ENCODE data around the gene PLCB2. TPM values are rescaled to one million over a fixed set of nuclear protein-coding genes. Genes with fewer than 3 reads are reported as not detected.
A peak's percentile ranks its signal among the peaks of the same experiment; 100 is the strongest.

Gene PLCB2
- total RNA-seq, 4 donors from 2014 or later: 0.88 to 4.2 (median 2.3) TPM

DNA sequence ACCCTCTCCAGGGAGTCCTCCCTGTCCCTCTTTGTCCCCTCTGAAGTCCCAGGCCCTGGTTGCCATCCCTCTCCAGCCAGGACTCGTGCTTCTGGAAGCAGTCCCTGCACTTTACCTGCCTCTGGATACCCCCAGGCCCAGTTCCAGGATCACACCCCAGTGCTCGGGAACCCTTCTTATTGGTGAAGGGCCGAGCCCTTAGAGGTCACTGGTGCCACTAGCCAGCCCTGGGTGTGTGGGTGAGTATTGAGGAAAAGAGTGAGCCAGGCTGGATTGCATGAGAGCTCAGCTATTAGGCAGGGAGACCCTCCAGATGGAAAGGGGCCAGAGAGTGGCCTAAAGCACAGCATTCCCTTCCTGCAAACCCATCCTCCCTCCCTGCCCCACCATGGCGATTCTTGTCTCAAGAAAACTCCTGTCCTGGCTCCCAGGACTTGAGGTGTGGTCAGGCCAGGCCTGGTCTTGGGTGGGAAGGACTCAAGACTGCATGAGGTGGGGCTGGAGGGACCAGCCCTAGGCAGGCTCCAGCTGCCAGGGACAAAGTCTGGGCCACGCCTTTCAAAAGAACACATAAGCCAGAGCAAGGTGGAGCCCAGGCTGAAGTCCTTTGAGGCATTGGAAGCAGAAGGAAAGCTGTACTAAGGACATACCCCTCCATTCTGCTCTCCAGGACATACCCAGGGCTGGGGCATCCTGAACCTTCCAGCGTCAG, 38.3 kb upstream of the PLCB2 start:
- WGBS, 2 donors: 74 to 79% methylated on average over 6 of the region's 6 CpGs
- intact Hi-C loops (cut with DNase I; ENCODE audit: low total_unique reads): no loop called here
- H3K4me3 ChIP-seq (ENCODE audit: low read depth, poor library complexity, severe bottlenecking): no peak overlapping the region
- TF ChIP-seq, protein P1, sequence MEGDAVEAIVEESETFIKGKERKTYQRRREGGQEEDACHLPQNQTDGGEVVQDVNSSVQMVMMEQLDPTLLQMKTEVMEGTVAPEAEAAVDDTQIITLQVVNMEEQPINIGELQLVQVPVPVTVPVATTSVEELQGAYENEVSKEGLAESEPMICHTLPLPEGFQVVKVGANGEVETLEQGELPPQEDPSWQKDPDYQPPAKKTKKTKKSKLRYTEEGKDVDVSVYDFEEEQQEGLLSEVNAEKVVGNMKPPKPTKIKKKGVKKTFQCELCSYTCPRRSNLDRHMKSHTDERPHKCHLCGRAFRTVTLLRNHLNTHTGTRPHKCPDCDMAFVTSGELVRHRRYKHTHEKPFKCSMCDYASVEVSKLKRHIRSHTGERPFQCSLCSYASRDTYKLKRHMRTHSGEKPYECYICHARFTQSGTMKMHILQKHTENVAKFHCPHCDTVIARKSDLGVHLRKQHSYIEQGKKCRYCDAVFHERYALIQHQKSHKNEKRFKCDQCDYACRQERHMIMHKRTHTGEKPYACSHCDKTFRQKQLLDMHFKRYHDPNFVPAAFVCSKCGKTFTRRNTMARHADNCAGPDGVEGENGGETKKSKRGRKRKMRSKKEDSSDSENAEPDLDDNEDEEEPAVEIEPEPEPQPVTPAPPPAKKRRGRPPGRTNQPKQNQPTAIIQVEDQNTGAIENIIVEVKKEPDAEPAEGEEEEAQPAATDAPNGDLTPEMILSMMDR (IDR thresholded peaks at IDR 0.05): no peak
- TF ChIP-seq POLR2A (IDR thresholded peaks at IDR 0.05): no peak
- DNase-seq (ENCODE audit: low spot score in 2 of 2): no peak

- intact Hi-C loops (cut with DNase I; ENCODE audit: low total_unique reads): no loop called here
- 68 to 75% methylated on average over 10 of the region's 10 CpGs for WGBS, 2 donors
- DNase-seq (ENCODE audit: low spot score in 2 of 2): no peak
- H3K4me3 ChIP-seq (ENCODE audit: low read depth, poor library complexity, severe bottlenecking): no peak overlapping the region
- TF ChIP-seq POLR2A (IDR thresholded peaks at IDR 0.05): no peak
- TF ChIP-seq, protein P1 (IDR thresholded peaks at IDR 0.05): no peak
Measured at GRCh38 chr15:40345225-40345866, 37.6 kb upstream of the PLCB2 start.

GRCh38 chr15:40344631-40345120, 36.9 kb upstream of the PLCB2 start:
- WGBS, 2 donors: 26 to 30% methylated on average over 15 of the region's 15 CpGs
- DNase-seq (ENCODE audit: low spot score in 2 of 2): no peak
- TF ChIP-seq, protein P1 (IDR thresholded peaks at IDR 0.05): peak in 1 of 3 donors; percentile 21
- TF ChIP-seq POLR2A (IDR thresholded peaks at IDR 0.05): no peak
- H3K4me3 ChIP-seq (ENCODE audit: low read depth, poor library complexity, severe bottlenecking): no peak overlapping the region
- intact Hi-C loops (cut with DNase I; ENCODE audit: low total_unique reads): no loop called here

GRCh38 chr15:40344217-40344616, 36.5 kb upstream of the PLCB2 start:
- no peak for TF ChIP-seq POLR2A (IDR thresholded peaks at IDR 0.05)
- no peak overlapping the region for H3K4me3 ChIP-seq (ENCODE audit: low read depth, poor library complexity, severe bottlenecking)
- DNase-seq (ENCODE audit: low spot score in 2 of 2): no peak
- intact Hi-C loops (cut with DNase I; ENCODE audit: low total_unique reads): no loop called here
- 45 to 48% methylated on average over 6 of the region's 6 CpGs for WGBS, 2 donors

GRCh38 chr15:40343512-40343911, 35.8 kb upstream of the PLCB2 start:
- no peak overlapping the region for H3K4me3 ChIP-seq (ENCODE audit: low read depth, poor library complexity, severe bottlenecking)
- 76 to 80% methylated on average over 10 of the region's 10 CpGs for WGBS, 2 donors
- no peak for TF ChIP-seq POLR2A (IDR thresholded peaks at IDR 0.05)
- TF ChIP-seq, protein P1 (IDR thresholded peaks at IDR 0.05): no peak
- intact Hi-C loops (cut with DNase I; ENCODE audit: low total_unique reads): no loop called here
- DNase-seq (ENCODE audit: low spot score in 2 of 2): no peak

All from lower leg skin (tissue), 4 donors.